Activated naive CD4-positive, alpha-beta T cell treated with Interleukin-2 at 50 U/mL for 16 hours (primary cell): ENCODE data around the gene KRTAP5-6.
A peak's percentile ranks its signal among the peaks of the same experiment; 100 is the strongest.
"Not testable (repeated sequence)": the region's sequence is repeated elsewhere in the genome, so short reads cannot be mapped to it uniquely, and the experiment has no call there.

Experiments
- DNase-seq: peaks from one replicate; pipeline ENCODE4 v3.0.0-alpha.2; 2020

KRTAP5-6 gene

DNA sequence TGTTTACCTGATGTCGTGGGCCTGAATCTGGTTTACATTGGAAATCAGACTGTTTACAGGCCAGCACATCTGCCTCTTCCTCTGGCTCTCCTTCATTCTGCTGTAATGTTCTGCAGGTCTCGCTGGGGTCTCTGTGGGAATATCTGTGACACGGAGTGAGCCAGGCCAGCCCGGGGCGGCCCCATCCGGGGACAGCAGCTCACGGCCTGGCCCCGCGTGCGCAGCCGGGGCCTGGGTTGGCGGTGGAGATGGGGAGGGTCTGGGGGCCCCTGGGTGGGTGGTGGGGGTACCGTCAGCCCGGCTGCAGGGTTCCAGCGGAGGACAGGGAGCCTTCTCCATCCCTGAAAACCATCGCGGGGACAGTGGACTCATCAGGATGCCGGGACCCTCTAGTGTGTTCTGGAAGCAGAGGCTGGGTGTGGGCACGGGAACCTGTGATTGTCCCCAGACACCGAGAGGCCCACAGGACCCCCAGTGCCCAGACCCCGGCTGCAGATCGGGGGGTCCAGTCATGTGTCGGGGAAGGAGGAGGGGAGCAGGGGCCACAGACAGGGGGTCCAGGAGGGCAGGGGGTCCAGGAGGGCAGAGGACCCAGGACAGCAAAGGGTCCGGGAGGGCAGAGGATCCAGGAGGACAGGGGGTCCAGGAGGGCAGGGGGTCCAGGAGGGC is 13.0 kb upstream of the KRTAP5-6 start:
- not testable (repeated sequence) for DNase-seq

DNA sequence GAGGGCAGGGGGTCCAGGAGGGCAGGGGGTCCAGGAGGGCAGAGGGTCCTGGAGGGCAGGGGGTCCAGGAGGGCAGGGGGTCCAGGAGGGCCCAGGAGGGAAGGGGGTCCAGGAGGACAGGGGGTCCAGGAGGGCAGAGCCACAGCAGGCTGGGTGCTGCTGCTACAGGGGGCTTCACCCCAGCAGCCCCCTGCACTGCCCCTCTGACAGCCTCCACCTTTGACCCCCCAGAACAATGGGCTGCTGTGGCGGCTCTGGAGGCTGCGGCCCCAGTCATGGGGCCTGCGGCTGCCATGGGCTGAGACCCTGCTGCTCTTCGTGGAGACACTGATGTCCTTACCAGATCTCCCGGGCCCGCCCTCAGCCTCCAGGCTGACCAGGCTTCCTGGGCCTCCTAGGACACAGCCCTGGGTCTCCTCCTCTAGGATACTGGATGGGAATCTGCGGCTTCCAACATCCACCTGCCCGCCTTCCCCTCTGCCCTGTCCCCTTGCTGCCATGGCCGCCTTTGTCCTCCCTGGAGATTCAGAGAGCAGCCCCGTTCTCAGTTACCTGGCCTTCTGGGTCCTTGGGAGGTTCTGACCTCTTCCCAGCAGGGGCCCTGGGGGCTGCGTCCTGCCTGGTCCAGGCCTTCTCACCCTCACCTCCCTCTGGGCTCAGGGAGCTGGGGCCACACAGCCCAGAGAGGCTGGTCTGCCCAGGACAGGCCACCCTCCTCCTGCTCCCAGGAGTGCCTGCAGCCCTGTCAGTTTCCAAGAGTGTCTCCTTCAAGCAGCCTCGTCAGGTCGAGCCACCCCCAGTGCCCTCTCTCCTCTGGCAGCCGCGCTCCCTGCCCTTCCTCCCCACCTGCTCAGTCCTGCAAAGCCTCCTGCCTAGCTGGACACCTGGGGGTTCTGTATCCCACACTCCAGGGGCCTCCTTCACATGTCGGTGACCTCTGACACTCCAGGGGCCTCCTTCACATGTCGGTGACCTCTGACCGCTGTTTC is 11.8 kb upstream of the KRTAP5-6 start:
- not testable (repeated sequence) for DNase-seq

GRCh38 chr11:1686220-1686619 is 10.8 kb upstream of the KRTAP5-6 start:
- DNase-seq = not testable (repeated sequence)

DNA sequence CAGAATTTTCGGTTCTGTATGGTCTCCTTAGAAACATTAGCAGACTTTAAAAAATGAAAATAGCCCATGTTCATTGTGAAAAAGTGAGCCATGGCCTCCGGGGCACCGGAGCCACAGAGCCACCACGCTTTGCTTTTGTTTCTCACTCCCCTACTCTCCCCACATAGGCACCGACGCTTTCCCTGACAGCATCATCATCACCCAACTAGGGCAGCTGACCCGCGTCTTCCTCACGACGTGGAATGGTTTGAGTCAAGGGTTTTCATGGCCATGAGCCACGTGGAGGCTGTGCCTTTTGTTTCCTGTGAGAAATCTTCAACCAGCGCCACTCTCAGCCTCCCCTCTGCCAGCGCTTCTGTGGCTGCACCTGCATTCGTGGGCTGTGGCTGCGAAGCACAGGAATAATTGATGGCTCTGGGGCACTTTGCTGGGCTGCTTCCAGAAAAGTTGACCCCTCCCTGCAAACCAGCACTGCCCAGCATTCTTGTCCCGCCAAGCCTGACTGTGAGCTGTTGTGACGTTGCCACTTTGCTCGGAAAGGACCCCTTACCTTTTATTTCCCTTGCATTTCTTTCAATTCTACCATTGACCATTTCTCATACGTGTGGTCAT is 8.6 kb upstream of the KRTAP5-6 start:
- not testable (repeated sequence) for DNase-seq

DNA sequence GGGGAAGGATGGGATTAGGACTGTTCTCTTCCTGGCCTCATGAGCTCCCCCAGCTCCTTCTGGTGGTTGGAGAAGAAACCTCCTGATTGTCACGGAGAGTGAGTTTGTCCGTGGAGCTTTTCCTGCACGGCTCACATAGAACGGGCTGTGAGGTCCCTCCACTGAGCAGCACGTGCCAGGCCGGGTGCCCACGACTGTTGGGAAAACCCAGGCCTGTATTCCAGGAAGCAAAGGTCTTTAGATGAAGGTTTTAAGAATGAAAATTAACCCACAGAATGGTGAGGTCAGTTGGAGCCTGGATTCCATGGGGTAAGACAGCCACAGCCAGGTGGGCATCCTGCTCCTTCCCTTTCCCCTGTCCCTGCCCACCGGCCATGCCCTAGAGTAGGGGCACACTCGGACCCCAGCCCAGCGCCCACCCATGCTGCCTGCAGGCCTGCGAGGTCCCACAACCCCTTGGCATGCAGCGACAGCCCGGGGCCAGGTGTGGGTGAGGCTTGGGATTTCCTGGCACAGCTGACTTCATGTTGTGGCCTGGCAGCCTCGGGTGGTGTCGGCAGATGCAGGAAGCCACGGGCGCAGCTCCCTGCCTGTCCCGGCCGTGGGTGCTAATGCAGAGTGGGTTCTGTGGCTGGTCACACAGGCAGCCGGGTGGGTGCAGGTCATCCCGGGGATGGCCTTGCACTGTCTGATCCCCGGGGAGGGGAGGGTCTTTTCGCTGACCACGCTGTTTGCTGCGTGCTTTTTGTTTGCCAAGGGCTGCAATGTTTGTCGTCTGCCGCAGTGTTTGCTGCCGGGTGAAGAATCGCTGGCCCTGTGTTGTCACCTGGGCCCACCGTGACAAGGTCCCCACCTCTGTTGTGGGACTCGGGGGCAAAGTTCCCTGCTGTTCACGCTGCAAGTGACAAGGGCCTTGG is 7.5 kb upstream of the KRTAP5-6 start:
- DNase-seq = not testable (repeated sequence)

- DNase-seq = no peak
Observed at GRCh38 chr11:1690167-1691025, 6.6 kb upstream of the KRTAP5-6 start.

DNA sequence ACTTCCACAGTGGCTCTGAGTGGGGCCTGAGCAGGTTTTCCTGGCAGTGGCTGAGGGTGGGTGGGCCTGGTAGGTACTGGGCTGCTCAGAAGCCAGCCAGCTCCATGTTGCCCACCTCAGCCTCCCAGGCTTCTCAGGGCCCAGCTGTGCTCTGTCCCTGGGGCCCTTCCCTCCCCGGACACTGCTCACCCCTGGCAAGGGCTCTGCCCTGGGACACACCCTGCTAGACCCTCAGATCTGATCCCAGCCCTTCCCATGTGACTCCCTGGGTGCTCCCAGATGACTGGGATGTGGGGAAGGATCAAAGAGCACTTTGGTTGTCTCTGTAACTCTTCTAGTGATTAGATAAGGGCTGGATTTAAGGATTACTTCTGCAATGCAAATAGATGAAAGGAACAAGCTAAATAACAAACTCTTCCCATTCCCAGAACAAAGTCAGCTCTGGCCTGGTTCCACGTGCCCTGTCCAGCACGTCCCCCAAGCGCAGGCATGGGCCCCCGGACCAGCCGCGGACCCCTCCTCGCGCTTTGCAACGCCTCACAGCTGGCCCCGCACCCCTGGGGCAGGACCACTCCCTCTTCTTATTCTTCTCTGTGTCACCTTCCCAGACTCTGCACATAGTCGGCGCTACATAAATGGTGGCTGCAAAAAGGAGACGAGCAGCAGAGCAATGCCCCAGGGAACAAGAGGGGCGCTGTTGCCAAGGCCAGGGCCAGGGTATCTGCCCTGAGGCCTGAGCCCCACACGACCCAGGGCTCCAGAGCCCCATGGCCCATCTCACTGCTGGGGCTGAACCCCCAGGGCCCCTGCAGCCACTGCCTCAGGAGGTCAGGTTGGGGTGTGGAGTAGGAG is 5.7 kb upstream of the KRTAP5-6 start:
- no peak for DNase-seq

DNA sequence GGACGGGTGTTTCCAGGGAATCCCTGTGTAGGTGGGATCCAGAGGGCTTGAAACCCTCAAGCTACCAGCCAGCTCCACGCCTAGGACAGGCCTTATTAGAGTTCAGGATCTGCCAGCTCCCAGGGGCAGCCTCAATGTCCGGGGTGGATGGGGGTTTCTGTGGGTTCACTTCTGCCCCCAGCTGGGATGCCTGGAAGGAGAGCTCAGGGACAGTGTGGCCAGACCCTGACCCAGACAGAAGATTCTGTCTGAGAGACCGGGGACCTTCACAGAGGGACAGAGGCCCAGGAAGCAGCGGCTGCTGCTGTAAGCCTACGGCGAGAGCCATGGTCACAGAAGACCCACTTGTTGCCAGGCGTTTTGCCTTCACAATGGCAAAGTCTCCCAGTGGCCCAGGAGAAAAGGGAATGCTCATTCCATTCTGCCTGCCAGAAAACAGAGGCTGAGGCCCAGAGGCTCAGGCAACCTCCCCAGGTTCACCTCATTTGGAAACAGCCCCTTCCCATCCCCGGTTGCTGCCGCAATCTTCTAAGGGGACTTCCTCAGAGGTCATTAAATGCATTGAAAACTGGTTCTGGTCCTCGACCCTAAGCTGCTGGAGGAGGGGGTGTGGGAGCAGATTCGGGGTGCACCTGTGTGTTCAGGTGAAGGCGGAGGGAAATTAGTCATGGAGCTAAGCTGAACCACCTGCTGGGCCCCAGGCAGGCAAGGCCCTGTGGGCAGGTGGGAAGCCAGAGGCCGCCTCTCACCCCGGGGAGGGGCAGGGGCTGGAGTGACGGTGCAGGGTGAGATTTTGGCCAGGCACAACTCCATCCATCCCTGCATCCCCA is 4.9 kb upstream of the KRTAP5-6 start:
- DNase-seq = no peak

GRCh38 chr11:1692708-1693326 is 4.2 kb upstream of the KRTAP5-6 start:
- no peak for DNase-seq

DNA sequence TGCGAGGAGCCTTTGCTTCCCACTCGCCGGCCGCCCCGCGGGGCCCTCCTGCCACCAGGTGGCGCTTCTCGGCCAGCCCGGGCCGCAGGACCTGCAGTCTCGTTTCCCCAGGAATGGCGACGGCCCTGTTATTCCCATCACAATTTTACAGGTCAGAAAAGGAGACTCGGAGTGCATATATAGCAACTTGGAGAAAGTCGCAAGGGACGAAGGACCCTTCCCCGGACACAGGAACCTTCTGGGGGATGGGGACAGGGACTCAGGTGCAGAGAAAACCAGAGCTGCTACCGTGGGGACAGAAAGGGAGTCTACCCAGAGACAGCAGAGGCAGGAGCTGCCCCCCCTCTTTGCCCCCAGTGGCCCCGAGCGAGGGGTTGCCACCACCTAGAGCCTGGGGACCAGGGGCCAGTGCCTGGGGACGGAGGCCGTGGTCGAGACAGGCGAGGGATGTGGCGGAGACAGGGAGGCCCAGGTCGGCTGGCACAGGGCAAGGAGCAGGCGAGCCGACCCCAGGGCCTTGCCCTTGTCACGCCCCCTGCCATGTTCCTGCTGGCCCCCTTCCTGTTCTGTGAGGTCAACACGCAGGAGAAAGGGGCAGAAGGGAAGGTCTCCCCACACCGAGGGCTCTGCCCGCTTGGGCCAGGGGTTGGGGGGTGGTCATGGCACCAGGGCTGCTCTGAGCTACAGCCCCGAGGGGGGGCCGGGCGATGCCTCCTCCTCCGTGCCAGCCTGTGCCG is 3.5 kb upstream of the KRTAP5-6 start:
- DNase-seq = peak; percentile 76

- peak; percentile 82 for DNase-seq
Observed at GRCh38 chr11:1694064-1694845, 2.7 kb upstream of the KRTAP5-6 start.

DNA sequence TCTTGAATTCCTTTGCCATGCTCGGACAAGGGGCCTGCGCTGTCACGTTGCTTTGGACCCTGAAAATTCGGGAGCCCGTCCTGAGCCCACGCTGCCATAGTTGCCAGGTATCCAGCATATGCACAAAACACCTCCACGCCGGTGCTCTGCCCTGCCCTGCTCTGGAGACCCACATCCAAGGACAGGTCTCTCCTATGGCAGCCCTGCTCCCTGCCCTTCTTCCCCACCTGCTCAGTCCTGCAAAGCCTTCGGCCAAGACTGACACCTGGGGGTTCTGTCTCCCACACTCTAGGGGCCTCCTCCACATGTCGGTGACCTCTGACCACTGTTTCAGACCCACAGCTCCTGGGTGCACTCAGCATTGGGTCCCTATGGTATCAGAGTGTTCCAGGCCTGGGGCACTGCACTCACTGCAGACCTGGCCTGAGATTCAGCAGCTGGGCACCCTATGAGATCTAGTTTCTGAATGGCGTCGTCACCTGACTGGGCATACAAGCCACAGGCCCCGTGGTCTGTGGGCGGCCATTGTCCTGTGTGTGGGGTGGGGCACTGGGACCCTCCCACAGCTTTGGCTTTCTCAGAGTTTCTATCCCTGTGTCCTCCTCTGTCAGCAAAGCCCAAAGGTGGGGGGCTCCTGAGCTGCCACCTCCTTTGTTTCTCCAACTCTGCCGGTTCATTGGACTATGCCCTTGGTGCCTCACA is 2.0 kb upstream of the KRTAP5-6 start:
- no peak for DNase-seq

DNA sequence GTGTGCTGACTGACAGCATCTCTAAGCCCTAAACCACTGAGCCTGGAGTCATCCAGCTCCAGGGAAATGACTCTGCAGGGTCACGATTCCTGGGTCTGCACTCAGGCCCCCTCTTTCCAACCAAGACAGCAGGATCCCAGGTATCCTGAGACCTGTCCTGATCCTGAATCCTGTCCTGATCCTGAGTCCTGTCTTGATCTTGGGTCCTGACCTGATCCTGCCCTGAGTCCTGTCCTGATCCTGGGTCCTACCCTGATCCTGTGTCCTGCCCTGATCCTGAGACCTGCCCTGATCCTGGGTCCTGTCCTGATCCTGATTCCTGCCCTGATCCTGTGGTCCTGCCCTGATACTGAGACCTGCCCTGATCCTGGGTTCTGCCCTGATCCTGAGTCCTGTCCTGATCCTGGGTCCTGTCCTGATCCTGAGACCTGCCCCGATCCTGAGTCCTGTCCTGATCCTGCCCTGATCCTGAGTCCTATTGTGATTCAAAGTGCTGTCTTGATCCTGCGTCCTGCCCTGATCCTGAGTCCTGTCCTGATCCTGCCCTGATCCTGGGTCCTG is 1.4 kb upstream of the KRTAP5-6 start:
- no peak for DNase-seq

GRCh38 chr11:1699771-1700170 is 2.8 kb downstream of the KRTAP5-6 start:
- no peak for DNase-seq

DNA sequence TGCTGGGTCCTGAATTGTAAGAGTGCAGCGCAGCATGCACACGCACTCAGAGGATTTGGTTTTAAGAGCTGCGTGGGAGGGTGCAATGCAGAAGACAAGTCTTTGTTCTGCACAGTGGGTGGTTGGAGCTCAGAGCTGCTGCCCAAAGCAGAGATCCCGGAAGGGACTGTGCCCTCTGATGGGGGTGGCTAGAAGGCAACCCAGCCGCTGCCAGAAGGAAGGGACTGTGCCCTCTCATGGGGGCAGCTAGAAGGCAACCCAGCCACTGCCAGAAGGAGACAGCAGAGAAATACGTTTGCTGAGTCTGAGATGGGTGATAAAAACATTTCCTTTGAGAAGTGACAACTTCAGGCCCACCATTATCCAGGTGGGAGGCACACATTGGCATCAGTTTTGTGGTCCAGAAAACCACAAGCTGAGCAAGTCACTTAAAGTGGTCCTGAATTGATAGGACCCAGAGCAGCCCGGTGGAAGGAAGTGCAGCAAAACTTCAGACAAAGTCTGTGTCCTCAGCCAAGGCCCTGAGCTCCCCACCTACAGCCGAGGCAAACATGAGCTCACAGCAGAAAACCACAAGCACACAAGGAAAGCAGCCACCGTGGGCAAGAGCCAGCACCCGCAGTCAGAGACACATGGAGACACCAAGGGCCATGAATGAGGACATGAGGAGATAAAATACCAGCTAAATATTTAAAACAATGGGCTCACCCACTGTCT is 4.3 kb downstream of the KRTAP5-6 start:
- no peak for DNase-seq

GRCh38 chr11:1702506-1702905 is 5.5 kb downstream of the KRTAP5-6 start:
- DNase-seq = no peak
